Measurements from ENCODE around the gene ITPR3. TPM values are rescaled to one million over a fixed set of nuclear protein-coding genes. Genes with fewer than 3 reads are reported as not detected.

ITPR3 gene
- total RNA-seq, 1 donor from 2014 or later = 5.6 TPM

DNA sequence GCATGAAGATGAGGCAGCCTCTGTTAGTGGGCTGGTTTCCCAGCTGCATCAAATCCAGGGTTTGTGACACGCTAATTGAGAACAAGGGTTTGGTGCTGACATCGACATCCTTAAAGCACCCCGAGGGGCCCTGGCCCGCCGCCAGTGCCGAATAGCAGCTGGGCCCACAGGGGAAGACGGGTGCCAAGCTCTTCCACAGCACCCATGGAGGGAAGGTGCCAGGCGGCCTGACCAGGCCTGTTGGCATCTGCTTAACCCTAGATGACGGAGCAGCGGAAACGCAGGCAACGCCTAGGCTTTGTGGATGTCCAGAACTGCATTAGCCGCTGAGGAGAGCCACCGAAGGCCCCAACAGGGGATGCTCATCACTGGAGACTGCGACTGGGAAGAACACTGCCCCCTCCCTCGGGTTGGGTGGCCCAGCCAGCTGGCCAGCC lies 74.3 kb downstream of the ITPR3 start:
- peak overlapping the region; percentile 90 for H3K27ac ChIP-seq (replicated peaks)
- intact Hi-C loops (cut with micrococcal nuclease) = no loop called here
- DNase-seq = no peak

DNA sequence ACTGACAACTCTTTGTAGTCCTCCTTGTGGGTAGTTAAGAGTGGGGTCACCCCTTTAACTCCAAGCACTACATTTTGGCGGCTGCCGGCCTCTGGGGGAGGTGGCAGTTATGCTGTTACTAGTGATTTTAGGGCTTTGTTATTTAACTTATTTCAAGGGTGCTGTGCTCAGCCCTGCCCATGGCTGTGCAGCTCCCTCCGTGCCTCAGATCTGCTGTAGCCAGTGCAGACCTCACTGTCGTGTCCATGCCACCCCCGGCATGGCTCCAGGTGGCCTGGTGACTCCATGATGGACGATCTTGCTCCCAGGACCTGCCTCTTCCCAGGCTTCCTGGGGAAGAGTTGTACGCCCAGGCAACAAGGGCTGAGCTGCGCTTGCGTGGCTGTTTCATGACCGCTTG lies 75.0 kb downstream of the ITPR3 start:
- Histone ChIP-seq H3K4me1 (peaks cover 96% of the 10 kb centered on the region), H3K27ac (replicated peaks) (peak overlapping the region; percentile 90), H3K36me3 (peaks cover 14% of the 10 kb centered on the region), H3K9me3 (replicated peaks) (no peaks in the 10 kb centered on the region), H3K27me3 (ENCODE audit: low read depth) (no peaks in the 10 kb centered on the region), H3K4me3 (no peak overlapping the region)
- TF ChIP-seq, protein P1, sequence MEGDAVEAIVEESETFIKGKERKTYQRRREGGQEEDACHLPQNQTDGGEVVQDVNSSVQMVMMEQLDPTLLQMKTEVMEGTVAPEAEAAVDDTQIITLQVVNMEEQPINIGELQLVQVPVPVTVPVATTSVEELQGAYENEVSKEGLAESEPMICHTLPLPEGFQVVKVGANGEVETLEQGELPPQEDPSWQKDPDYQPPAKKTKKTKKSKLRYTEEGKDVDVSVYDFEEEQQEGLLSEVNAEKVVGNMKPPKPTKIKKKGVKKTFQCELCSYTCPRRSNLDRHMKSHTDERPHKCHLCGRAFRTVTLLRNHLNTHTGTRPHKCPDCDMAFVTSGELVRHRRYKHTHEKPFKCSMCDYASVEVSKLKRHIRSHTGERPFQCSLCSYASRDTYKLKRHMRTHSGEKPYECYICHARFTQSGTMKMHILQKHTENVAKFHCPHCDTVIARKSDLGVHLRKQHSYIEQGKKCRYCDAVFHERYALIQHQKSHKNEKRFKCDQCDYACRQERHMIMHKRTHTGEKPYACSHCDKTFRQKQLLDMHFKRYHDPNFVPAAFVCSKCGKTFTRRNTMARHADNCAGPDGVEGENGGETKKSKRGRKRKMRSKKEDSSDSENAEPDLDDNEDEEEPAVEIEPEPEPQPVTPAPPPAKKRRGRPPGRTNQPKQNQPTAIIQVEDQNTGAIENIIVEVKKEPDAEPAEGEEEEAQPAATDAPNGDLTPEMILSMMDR (IDR thresholded peaks at IDR 0.05; ENCODE audit: borderline replicate concordance) = no peak
- intact Hi-C loops (cut with micrococcal nuclease) = no loop called here
- DNase-seq = no peak

More for the DNA sequence above, 74.3 kb downstream of the ITPR3 start:
- Histone ChIP-seq H3K4me1 (peaks cover 100% of the 10 kb centered on the region), H3K4me3 (no peak overlapping the region), H3K27me3 (ENCODE audit: low read depth) (no peaks in the 10 kb centered on the region), H3K36me3 (peaks cover 14% of the 10 kb centered on the region), H3K9me3 (replicated peaks) (no peaks in the 10 kb centered on the region)
- TF ChIP-seq, protein P1 (IDR thresholded peaks at IDR 0.05; ENCODE audit: borderline replicate concordance) = no peak

DNA sequence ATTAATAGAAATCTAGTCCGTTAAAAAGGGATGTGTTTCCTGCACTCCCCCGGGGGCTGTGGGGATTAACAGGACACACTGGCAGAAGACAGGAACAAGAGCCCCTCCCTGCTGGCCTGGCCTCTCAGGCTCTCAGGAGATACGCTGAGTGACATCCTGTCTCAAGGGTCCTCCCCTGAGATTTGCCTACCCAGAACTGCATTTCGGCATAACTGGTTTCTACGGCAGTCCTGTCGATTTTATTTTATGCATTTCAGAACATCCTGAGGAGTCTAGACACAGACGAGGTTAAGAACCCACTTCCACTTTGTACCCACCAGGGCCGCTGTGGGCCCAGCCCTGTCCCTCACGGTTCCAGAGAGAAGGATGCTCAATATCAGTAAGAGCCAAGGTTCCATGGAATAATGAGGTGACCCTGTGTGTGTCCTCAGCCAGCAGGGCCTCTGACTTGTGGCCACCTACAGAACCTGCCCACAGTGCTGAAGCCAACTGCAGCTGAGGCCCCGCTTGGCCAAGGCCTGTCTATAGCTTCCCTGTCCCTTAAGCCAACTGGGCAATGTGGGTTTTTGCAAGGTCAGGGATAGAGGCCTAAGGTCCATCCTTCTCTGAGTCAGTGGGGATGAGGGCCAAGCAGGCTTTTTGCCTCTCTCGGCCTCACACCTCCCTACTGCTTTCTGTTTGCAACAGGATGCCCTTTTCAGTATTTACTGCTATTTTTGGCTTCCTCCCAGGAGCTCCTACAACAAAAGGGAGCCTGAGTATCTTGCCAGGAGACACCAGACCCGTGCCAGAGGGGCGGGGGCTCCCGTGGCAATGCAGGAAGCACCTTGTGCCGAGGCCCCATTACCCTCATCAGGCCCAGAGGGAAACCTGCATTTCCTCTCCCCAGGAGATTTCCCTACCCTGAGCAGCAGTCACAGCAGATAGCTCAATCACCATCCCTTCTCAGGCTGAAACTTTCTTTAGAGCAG lies 75.7 kb downstream of the ITPR3 start:
- peak; percentile 60 for DNase-seq
- peaks cover 91% of the 10 kb centered on the region for H3K4me1 ChIP-seq

DNA sequence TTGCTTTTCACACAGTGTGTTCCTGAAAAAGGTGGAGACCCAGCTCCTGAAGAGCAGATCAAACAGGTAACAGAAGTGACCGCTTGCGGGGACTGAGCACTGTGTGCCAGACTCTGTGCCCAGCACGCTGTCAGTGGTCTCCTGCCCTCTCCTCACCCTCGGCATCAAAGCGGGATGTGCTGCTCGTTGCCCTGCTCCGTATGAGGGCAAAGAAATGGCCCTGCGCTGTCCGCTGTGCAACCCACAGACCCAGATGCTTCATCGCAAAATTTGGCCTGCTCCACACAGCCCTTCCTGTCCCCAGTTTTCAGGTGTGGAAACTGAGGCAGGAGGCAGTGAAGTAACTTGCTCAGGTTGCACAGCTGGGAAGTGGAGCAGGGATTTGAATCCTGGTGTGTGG lies 76.7 kb downstream of the ITPR3 start:
- TF ChIP-seq, protein P1 (IDR thresholded peaks at IDR 0.05; ENCODE audit: borderline replicate concordance) = no peak
- H3K27me3 ChIP-seq (ENCODE audit: low read depth) = no peaks in the 10 kb centered on the region
- peak overlapping the region; percentile 90 for H3K27ac ChIP-seq (replicated peaks)
- no peak overlapping the region for H3K4me3 ChIP-seq
- intact Hi-C loops (cut with micrococcal nuclease) = no loop called here
- no peak for DNase-seq
- peaks cover 7% of the 10 kb centered on the region for H3K36me3 ChIP-seq
- H3K4me1 ChIP-seq = peaks cover 87% of the 10 kb centered on the region
- no peaks in the 10 kb centered on the region for H3K9me3 ChIP-seq (replicated peaks)

More for the DNA sequence above, 75.7 kb downstream of the ITPR3 start:
- Histone ChIP-seq H3K27me3 (ENCODE audit: low read depth) (no peaks in the 10 kb centered on the region), H3K9me3 (replicated peaks) (no peaks in the 10 kb centered on the region), H3K36me3 (peaks cover 9% of the 10 kb centered on the region), H3K27ac (replicated peaks) (peak overlapping the region; percentile 90), H3K4me3 (no peak overlapping the region)
- TF ChIP-seq, protein P1 (IDR thresholded peaks at IDR 0.05; ENCODE audit: borderline replicate concordance) = no peak
- intact Hi-C loops (cut with micrococcal nuclease) = no loop called here

DNA sequence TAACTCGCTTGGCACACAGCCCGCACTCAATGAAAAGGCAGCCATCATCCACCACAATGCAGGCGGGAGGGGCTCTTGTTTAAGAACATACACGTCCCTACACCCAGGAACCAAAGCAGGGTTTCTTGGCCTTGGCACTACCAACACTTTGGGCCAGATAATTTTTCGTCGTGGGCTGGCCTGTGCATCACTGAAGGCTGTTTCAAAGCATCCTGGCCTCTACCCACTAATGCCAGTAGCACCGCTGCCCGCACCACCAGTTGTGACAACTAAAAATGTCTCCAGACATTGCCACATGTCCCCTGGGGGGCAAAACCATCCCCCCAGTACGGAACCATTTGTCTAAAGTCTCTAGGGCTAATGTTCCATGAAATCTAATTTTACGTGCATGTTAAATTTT lies 77.4 kb downstream of the ITPR3 start:
- intact Hi-C loops (cut with micrococcal nuclease) = no loop called here

More for the DNA sequence above, 77.4 kb downstream of the ITPR3 start:
- H3K27ac ChIP-seq (replicated peaks) = no peak overlapping the region
- no peaks in the 10 kb centered on the region for H3K9me3 ChIP-seq (replicated peaks)
- no peak for DNase-seq
- peaks cover 7% of the 10 kb centered on the region for H3K36me3 ChIP-seq
- TF ChIP-seq, protein P1 (IDR thresholded peaks at IDR 0.05; ENCODE audit: borderline replicate concordance) = no peak
- H3K4me1 ChIP-seq = peaks cover 81% of the 10 kb centered on the region
- H3K4me3 ChIP-seq = no peak overlapping the region
- no peaks in the 10 kb centered on the region for H3K27me3 ChIP-seq (ENCODE audit: low read depth)

Measured in left ventricle myocardium inferior (tissue), 1 donor.